CD4-positive, alpha-beta T cell treated with Interleukin-17A for 4 hours (primary cell): ENCODE data around the gene MCM5.
A peak's percentile ranks its signal among the peaks of the same experiment; 100 is the strongest.
"Not testable (repeated sequence)": the region's sequence is repeated elsewhere in the genome, so short reads cannot be mapped to it uniquely, and the experiment has no call there.

Experiments
- DNase-seq: peaks from one replicate; pipeline ENCODE4 v3.0.0-alpha.2; 2020; ENCODE audit warnings: mixed read lengths

Gene MCM5

GRCh38 chr22:35399678-35400500 is at the start of gene MCM5:
Gene MCM5, plus strand, starts transcription at chr22:35400140. Its CDS starts 299 bp downstream, at chr22:35400439.
- DNase-seq: peak; percentile 97

GRCh38 chr22:35350539-35351503 is 49.1 kb upstream of the MCM5 start:
- peak; percentile 90 for DNase-seq

DNA sequence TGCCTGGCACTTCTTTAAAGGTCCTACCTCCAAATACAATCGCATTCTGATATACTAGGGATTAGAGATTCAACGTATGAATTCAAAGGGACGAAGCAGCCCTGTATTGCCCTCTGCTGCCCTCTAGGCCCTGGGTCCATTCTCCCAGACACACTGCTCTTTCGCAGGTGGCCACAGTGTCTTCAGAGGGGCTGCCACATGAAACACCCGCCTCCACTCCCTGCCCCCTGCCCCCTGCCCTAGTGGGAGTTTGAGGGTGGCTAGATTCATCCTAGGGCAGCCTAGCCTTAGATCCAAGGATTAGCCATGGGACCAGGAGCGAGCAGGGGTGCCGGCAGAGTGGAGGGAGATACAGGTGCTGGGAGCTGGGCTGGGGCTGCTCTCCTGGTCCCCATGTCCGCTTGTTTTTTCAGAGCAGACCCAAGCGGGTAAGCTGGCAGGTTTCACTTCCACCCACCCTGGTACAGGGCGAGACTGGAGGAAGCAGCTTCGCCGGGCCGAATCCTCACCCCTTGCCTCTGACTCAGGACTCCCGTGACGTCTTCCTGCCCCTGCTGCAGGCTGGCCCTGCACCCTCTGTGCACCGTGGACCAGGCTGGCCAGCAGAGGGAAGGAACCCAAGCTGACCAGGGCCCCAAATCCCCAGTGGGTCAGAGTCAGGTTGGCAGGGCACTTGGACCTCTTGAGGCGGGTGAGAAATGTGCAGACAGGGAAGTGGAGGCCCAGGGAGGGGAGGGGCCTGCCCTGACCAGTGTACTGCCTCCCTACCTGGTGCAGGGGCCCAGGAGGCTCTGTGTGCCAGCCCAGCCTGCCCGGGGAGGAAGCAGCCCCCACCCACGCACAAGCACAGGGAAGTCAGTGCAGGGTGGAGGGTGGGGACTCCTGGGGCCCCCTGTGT is 47.5 kb upstream of the MCM5 start:
- peak; percentile 56 for DNase-seq

DNA sequence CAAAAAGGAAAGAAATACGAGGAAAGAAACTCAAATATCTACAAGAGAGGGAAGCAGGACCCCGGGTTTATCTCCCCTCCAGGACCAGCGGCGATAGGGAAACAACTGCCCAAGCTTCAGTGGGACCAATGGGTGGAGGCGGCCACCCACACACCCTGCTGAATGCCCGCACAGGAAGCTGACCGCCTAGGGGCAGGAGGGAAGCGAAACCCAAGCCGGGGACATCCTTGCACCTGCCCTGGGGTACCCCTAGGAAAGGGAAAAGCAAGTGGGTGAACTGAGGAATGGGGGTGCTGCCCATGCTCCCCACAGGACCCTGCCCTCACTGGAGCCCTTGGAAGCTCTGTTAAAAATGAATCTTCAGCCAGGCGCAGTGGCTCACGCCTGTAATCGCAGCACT is 46.6 kb upstream of the MCM5 start:
- no peak for DNase-seq

GRCh38 chr22:35354068-35354467 is 45.9 kb upstream of the MCM5 start:
- no peak for DNase-seq

DNA sequence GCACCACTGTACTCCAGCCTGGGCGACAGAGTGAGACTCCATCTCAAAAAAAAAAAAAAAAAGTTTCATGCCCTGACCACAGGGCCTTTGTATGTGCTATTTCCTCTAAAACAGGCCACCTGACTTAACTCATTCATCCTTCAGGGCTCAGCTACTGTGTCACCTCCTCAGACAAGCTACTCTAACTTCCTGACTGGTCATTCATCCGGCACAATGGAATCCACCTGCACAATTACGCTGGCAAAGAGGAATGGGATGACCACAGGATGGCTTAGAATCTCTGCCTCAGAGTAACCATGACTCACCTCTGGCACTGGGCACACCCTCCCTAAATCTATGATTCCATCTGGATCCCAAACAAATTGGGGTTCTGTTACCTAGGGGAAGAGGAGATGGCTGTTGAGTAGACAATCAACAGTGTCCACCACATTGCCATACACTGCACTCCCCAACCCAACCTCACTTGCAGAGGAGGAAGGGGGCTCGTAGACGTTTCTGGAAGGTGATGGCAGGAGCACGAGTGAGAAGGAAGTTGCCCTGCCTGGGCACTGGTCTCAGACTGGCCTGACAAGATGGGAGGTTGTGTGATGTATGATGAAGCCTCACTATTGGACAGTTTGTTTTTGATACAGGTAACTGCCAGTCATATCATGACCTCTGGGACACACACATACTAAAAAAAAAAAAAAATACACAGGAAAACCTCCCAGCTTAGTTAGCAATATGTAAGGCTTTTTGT is 41.9 kb upstream of the MCM5 start:
- no peak for DNase-seq

DNA sequence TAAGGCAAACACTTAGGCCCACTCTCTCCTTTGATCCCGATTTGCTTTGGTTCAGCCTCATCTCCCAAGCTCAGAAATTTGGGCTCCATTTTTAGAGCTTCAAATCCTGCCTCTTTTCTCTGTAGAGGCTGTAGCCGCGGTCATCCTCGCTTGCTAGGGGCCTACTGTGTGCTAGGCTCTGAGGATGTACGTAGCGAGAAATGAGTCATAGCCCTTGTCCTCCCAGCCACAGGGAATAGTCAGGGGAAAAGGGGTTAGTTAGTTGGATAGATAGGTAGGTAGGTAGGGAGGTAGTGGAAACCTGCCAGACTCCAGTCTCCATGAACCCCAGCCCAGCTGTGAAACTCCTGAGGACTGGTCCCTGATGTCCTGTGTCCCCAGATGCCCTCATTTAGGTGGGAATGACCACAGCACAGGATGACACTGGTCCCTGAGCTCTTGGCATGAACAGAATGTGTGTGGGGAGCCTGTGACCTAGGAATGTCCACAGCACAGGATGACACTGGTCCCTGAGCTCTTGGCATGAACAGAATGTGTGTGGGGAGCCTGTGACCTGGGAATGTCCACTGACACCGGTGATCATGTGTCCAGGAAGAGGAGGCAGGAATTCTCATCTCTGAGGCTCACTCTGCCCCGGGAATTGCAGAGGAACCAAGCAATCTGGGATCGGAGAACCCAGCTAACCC is 40.4 kb upstream of the MCM5 start:
- no peak for DNase-seq

GRCh38 chr22:35361001-35361558 is 38.9 kb upstream of the MCM5 start:
- DNase-seq: no peak

- no peak for DNase-seq
These were observed 36.3 kb upstream of the MCM5 start for GRCh38 chr22:35363566-35364086.

- DNase-seq: not testable (repeated sequence)
These were observed 35.7 kb upstream of the MCM5 start for GRCh38 chr22:35364230-35364629.

DNA sequence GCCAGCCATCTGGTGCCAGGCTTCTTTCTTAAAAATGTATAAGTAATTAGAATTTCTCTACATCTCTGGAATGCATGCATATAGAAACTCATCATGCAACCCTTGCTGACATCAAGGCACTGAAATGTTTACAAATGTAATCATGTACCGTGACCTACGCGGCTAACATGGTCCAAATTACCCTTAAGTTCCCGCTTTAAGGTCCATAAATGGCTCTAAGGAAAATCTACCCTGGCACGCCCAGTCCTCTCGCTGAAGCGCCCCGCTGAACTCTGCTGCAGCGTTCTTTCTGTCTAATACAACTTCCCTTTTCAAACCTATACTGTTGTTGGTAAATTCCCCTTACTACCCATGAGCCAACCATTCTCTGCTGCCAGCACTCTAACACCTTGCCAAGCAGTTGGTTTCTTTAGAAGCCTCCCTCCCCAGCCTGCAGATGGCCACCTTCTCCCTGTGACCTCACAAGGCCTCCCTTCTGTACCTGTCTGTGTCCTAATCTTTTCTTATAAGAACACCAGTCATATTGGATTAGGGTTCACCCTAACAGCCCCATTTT is 32.5 kb upstream of the MCM5 start:
- DNase-seq: no peak

GRCh38 chr22:35368386-35368785 is 31.6 kb upstream of the MCM5 start:
- no peak for DNase-seq

DNA sequence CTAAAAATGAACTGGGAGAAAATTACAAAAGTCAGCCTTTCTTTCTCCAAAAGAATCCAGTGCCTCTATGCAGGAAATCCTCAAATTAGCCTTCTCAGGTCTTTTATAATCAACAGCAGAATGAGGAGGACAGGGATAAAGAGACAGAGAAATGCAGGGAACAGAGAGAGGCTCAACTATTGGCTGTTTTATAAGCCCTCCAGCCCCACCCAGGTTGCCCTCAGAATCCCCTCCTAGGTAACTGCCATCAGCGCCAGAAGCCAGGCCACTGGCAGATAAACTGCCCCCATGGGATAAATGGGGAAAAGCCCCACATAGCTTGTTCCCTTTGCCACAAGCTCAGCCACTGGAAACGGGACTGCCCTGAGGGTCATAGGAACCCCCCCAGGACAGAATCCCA is 29.9 kb upstream of the MCM5 start:
- no peak for DNase-seq

- no peak for DNase-seq
These were observed 26.2 kb upstream of the MCM5 start for GRCh38 chr22:35373781-35374180.

DNA sequence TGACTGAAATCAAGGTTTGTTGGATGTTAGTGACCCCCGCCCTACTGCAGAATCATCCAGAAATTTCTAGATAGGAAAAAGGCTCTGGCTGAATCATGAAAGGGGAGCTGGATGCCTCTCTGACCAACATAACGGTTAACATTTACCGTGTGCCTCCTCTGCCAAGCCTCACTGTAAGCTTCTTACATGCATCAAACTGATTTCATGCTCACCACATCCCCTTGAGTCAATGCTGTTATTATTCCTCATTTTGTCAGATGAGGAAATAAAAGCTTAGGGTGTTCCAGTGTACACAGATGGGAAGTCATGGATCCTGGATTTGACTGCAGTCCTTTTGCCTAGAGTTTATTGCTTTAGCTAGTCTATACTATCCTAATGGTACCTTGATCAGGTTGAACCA is 24.9 kb upstream of the MCM5 start:
- no peak for DNase-seq

DNA sequence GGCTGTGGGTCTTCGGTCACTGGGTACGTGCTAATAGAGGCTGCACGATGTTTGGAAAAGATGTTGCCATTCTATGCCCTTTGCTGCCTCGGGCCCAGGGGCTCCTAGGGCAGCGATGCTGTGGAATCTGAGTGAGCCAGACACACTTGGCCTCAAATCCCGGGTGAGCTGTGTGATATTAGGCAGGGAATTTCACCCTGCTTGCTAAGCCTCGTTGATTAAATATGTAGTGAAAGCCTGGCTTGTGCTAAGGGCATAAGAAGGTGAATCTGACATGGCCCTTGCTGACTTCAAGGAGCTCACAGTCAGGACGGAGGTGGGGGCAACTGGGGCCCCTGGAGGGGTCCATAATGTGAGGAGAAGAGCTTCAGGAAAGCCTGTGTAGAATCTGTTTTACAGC is 24.4 kb upstream of the MCM5 start:
- DNase-seq: no peak

- peak; percentile 34 for DNase-seq
These were observed 23.0 kb upstream of the MCM5 start for GRCh38 chr22:35376728-35377472.

- no peak for DNase-seq
These were observed 22.2 kb upstream of the MCM5 start for GRCh38 chr22:35377735-35378134.

GRCh38 chr22:35378621-35379020 is 21.3 kb upstream of the MCM5 start:
- no peak for DNase-seq
